H1 (cell line): ENCODE results near the gene SGSH. TPM values are rescaled to one million over a fixed set of nuclear protein-coding genes. Genes with fewer than 3 reads are reported as not detected.

ENCODE experiments used
- EZH2 ChIP-seq: fragments of 200-600 bp; sonication (generic); IDR thresholded peaks from 2 replicates; pipeline ENCODE4 v1.7.1; 2012; ENCODE audit warnings: low read depth, mild to moderate bottlenecking, moderate library complexity, low read length, inconsistent platforms; ENCODE audit not compliant: severe bottlenecking
- GTF2F1 ChIP-seq: IDR thresholded peaks from 2 replicates; pipeline ENCODE4 v1.6.1; 2012; ENCODE audit warnings: low read depth, low read length, improper control_type of control experiment, borderline replicate concordance
- SIRT6 ChIP-seq: IDR thresholded peaks from one replicate; pipeline ENCODE4 v1.7.1; 2012; ENCODE audit warnings: low read length, inconsistent platforms
- SIX5 ChIP-seq: IDR thresholded peaks from 2 replicates; pipeline ENCODE4 v1.6.1; 2011; ENCODE audit warnings: mild to moderate bottlenecking, low read depth, low read length
- polyA plus RNA-seq, 7 experiments: library from polyadenylated mRNA; depleted of rRNA in 3 of 7; stranded (reverse) in 5 of 7; unstranded in 2 of 7; fragments of >200 nt in 5 of 7; fragments of 200-250 nt in 2 of 7; gene quantifications; 1 replicate in 5 of 7; 2 replicates in 1 of 7; 4 replicates in 1 of 7; pipeline versions ENCODE4 v1.2.1 to v1.2.3, GENCODE V29; 2011 to 2013; ENCODE audit warnings: missing spikeins in 2 of 7, mixed read lengths in 2 of 7
- total RNA-seq: library from RNA; stranded (reverse); fragmentation: NEBNext Ultra II Directional; extraction: Animal tissue kit (Norgen Biotek cat#: 25700); gene quantifications from 2 replicates; pipeline ENCODE4 v1.2.1, GENCODE V29; 2021
- TF ChIP-seq, protein P1 (sequence below), 3 experiments: IDR thresholded peaks; 1 replicate in 2 of 3; 2 replicates in 1 of 3; pipeline versions ENCODE4 v1.5.1 to v1.6.1; 2011; ENCODE audit warnings: low read length in 3 of 3, mild to moderate bottlenecking in 3 of 3, inconsistent platforms in 2 of 3, low read depth in 1 of 3, moderate library complexity in 1 of 3; ENCODE audit not compliant: insufficient read depth in 1 of 3; ENCODE audit errors: control extremely low read depth in 1 of 3

Gene SGSH
- total and polyA plus RNA-seq, 2 of the 8 experiments (the other 6 are each of a cell fraction or from before 2014, with no cell fraction given) = 18.0 to 19.6 TPM

DNA sequence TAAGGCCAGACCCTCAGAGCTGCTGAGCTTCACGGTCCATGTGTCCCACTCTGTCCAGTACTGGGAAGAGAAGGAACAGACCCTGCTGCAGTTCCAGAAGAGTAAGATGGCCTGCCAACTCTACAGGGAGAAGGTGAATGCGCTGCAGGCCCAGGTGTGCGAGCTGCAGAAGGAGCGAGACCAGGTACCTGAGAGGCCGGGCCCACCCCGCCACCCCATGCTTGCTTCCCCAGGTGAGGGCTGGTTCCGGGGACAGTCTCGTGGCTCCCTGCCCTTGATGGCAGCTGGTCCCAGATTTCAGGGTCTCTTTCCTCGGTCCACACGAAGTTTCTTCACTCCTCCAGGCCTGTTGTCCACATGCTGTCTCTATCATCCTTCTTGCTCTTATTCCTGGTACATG lies 29.4 kb downstream of the SGSH start (continued):
- TF ChIP-seq EZH2 (no peak), SIX5 (no peak), SIRT6 (no peak), GTF2F1 (no peak)
- TF ChIP-seq, protein P1, sequence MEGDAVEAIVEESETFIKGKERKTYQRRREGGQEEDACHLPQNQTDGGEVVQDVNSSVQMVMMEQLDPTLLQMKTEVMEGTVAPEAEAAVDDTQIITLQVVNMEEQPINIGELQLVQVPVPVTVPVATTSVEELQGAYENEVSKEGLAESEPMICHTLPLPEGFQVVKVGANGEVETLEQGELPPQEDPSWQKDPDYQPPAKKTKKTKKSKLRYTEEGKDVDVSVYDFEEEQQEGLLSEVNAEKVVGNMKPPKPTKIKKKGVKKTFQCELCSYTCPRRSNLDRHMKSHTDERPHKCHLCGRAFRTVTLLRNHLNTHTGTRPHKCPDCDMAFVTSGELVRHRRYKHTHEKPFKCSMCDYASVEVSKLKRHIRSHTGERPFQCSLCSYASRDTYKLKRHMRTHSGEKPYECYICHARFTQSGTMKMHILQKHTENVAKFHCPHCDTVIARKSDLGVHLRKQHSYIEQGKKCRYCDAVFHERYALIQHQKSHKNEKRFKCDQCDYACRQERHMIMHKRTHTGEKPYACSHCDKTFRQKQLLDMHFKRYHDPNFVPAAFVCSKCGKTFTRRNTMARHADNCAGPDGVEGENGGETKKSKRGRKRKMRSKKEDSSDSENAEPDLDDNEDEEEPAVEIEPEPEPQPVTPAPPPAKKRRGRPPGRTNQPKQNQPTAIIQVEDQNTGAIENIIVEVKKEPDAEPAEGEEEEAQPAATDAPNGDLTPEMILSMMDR (IDR thresholded peaks at IDR 0.05; ENCODE audit: control extremely low read depth in 1 of 3, insufficient read depth in 1 of 3, low read depth in 1 of 3, low read length in 3 of 3) = no peak
